Measurements from ENCODE around the gene TPM2. TPM values are rescaled to one million over a fixed set of nuclear protein-coding genes. Genes with fewer than 3 reads are reported as not detected.
A peak's percentile ranks its signal among the peaks of the same experiment; 100 is the strongest.

The TPM2 gene
- total RNA-seq (2014; rRNA removed; shearing (Covaris generic)): 793 and 977 TPM in 2 replicates

DNA sequence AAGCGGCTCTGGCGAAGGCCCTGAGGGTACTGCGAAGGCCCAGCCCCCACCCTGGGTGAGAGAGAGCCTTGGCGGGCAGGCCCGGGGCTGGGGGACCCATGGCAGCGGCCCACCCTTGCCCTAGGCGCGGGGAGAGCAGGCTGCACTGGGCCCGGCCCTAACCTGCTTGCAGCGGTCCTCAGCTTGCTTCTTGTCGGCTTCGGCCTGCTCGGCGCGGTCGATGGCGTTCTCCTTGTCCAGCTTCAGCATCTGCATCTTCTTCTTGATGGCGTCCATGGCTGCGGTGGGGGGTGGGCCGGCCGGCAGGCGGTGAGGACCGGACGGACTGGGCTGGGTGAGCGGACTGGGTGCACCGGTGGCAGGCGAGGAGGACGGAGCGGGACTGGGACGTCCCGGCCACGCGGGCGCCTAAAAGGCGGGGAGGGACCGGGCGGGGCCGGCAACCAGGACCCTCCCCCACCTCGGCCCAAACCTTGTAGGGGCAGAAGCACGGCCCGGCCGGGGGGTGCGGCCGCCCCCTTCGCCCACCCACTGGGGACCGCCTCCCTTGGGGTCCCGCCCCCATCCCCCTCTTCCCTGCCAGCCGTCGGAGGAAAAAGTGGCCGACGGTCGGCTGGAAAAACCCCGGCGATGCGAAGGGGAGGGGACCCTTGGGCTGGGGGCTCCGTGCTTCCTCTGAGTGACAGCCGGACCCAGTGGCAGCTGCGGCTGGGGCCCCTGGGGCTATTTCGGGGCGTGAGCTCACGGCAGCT lies at the start of gene TPM2:
Gene TPM2 (minus strand): TSS at position 384 of the 752 bp plus-strand sequence. CDS start 108 bp downstream, at position 276.
- DNase-seq (ENCODE audit: low read depth): peak; percentile 92

DNA sequence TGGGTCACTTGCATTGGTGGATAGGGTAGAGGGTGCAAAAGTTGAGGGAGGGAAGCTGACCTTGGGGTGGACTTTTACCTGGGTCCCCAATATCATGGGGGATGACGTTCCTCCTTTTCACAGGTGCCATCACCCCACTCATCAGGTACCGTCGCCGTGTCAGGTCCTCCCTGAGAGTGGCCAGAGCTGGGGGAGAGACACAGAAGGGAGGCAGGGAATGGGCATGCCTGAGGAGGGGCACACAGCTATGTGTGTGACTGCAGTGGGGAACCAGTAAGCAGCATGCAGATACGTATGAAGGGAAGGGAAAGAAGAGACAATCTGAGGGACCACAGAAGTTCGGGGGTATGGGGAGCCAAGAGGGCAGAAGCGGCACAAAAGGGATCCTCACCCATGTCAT lies 49.2 kb upstream of the TPM2 start:
- no peak for DNase-seq (ENCODE audit: low read depth)

- no peak for DNase-seq (ENCODE audit: low read depth)
These were observed 48.5 kb upstream of the TPM2 start for GRCh38 chr9:35738186-35738585.

- DNase-seq (ENCODE audit: low read depth): no peak
These were observed 47.4 kb upstream of the TPM2 start for GRCh38 chr9:35737143-35737542.

DNA sequence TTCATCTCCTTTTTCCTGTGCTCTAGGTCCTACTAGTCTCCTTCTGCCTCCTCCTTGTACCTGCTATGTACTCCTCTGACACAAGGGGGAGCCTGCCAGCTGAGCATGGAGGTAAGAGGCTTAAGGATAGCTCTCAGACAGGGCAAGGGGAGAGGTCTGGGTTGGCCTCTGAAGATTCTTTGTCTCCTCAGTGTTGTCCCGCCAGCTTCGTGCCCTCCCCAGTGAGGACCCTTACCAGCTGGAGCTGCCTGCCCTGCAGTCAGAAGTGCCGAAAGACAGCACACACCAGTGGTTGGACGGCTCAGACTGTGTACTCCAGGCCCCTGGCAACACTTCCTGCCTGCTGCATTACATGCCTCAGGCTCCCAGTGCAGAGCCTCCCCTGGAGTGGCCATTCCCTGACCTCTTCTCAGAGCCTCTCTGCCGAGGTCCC lies 46.5 kb upstream of the TPM2 start:
- peak; percentile 77 for DNase-seq (ENCODE audit: low read depth)

DNA sequence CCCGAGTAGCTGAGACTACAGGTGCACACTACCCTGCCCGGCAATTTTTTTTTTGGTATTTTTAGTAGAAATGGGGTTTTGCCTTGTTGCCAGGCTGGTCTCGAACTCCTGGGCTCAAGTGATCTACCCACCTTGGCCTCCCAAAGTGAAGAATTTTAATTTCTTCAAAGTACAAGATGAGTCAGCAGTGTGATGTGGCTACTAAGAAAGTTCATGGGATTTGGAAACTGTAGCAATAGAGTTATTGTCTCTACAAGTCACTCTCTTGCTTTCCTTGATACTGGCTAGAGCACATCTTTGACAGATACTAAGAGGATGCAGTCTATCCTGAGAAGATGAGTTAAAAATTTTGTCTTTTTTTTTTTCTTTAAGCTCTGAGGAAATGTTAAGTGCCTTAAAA lies 44.4 kb upstream of the TPM2 start:
- DNase-seq (ENCODE audit: low read depth): no peak

- peak; percentile 66 for DNase-seq (ENCODE audit: low read depth)
These were observed 43.2 kb upstream of the TPM2 start for GRCh38 chr9:35732800-35733541.

- peak; percentile 99 for DNase-seq (ENCODE audit: low read depth)
These were observed 42.6 kb upstream of the TPM2 start, which contains the start of the genes CREB3 and TLN1 for GRCh38 chr9:35732185-35732799. CREB3 (plus strand) TSS chr9:35732666; CDS start chr9:35732773, 107 bp downstream. TLN1 (minus strand) TSS chr9:35732195; CDS start chr9:35725694, 6,501 bp downstream.

DNA sequence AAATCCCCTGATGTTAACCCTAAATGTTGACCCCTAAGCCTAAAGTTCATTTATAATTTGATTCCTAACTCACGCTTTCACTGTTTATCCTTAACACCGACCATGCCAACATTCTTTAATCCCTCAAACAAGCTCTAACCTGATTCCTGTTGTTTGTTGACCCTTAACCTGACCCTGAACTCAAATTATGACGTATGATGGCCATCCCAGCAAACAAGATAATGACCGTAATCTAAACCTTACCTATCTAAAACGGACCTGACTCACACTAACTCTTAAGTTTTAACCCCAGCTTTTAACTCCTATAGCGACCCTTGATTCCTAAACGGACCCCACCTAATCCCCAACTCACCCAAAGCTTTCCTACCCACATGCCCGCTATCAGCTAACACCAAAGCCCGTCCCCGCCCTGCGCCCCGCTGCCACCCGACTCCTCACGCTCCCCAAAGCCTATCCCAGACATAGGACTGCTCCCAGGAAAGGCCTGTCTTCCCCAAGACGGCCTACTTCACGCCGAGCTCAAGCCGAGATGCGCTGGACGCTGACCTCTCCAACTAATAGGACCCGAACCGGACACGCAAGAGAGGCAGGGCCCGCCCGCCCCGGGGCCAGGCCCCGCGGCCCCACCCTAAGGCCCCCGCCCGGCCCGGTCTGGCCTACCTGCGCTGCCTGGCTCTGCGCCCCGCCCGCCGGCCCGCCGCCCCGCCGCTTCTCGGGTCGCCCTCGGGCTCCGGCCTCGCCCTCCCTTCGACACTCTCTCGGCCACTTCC lies 41.9 kb upstream of the TPM2 start:
- peak; percentile 56 for DNase-seq (ENCODE audit: low read depth)

GRCh38 chr9:35730486-35730854 lies 40.7 kb upstream of the TPM2 start:
- DNase-seq (ENCODE audit: low read depth): no peak

DNA sequence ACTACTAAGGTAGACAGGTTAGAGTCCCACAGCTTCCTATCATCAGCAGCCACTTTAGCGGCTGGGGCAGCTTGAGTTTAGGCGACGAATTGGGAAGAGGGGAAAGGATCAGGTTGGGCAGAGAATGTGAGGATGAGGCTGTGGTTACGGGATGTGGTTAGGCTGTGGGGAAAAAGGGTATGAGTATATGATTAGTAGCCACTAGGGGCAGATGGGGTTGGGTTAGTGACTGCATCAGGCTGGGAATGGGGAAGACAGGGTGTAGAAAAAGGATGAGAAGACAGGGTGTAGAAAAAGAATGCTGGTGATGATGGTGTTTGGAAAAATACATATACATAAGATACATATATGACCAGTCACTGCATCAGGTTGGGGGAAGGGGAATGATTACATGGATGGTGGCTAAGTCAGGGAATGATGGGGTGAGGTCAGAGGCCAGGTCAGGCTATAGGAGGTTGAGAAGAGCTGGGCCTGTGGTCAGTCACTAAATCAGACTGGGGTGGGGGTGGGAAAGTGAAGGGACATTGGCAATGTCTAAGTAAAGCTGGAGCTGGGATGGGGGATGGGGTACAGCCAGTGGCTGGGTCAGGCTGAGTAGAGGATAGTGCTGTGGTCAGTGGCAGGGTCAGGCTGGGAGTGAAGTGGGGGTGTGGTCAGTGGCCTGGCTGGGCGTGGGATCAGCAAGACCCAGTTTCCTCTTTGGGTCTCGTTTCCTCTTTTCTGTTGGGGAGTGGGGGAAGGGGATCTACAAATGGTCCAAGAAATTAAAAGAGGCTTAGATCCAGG lies 40.2 kb upstream of the TPM2 start:
- DNase-seq (ENCODE audit: low read depth): peak; percentile 91

DNA sequence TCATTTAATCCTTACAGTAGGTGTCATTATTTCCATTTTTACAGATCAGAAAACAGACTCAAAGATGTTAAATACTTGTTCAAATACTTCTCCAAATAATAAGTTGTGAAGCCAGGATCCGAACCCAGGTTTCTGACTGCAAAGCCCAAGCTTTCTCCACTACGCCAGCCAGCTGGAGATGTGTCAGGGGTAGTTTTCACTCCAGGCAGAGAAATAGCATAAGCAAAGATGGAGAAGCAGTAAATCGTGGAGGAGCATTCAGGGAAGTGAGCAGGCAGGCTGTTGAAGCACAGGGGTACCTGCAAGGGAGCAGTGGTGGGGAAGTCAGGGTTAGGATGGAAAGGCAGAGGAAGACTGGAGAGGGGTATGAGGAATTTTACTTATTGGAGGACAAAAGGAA lies 39.4 kb upstream of the TPM2 start:
- no peak for DNase-seq (ENCODE audit: low read depth)

DNA sequence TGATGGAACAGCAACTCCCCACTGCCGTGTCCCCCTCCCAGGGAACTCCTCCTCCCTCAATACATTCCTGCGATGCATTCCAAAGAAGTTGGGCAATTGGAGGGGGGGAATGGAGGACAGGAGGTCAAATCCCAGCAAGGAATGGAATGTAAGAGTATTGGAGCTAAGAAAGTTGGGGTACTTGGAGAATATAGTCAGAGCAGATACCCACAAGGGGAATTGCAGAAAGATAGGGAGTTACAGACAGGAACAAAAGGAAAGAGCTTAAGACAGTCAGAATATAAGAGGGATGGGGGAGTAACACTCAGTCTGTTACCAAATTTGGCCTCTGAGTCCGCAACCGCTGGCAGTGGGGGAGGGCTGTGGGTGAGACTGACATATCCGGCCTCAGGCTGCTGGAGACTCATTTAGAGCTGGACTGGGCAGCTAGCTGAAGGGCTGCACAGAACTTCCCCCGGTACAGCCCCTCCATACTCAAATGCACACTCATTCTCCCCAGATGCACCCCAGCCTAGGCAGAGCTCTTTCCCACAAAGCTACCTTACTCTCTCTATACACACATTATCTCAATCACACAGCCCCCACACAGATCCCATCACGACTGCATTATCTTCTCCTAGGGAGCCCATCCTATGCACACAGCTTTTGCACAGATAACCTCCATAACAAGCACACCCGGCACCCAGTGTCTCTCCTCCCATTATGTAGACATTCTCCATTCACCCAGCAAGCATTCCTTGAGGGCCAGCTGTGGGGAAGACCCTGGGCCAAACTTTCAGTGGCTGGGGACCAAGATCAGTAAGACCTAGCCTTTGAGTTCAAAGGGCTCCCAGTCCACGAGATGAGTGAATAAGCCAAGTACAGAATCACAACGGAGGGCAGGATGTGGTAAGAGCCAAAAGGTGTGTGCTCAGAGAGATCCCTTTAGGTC lies 38.6 kb upstream of the TPM2 start:
- DNase-seq (ENCODE audit: low read depth): peak; percentile 91

DNA sequence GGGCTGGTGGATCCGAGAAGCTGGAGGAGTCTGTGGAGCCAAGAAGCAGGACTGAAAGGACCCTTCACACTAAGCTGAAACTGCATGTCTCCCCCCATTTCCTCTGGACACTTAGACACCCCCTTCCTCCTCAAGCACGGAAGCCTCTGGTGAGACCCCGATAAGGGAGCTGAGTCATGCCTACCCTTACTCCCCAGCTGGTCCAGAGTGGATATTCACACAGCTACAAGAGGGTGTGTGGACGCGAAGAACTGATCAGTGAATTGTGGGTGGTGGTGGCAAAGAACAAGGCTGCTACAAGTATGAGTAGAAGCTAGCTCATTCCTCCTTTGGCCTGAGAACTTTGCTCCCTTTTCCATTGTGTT lies 37.9 kb upstream of the TPM2 start:
- no peak for DNase-seq (ENCODE audit: low read depth)

GRCh38 chr9:35726931-35727330 lies 37.2 kb upstream of the TPM2 start:
- peak; percentile 53 for DNase-seq (ENCODE audit: low read depth)

DNA sequence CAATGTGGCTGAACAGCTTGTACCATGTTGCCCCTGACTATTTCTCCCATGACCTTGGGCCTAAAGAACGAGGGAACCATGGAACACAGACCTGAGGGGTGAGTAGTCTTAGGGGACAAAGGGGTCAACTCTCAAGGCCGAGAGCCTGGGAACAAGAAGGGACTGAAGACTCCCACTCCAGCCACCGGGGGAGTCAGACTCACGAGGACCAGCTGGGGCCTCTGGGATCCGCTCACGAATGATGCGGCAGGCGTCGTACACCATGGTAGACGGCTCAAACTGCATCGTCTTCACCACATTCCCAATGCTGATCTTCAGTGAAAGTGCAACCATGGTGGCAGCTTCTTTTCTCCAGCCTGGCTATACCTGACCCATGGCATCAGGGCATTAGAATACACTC lies 35.6 kb upstream of the TPM2 start:
- no peak for DNase-seq (ENCODE audit: low read depth)

DNA sequence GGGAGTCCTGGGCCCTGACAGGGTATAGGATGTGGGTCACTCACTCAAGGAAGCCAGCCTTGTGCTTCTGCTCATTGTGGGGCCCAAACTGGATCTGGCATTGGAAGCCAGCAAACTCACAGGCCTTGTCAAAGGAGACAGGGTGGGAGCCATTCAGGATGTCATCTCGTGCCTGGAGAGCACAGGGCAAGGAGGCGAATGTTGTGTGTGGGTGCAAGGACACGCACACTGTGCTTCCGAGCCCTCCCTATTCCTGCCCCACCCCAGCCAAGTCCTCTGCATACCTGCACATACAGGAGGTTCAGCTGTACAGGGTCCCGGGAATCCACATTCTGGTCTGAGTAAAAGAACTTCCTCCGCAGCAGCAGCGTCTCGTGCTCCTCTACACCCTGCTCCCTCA lies 34.2 kb upstream of the TPM2 start:
- no peak for DNase-seq (ENCODE audit: low read depth)

DNA sequence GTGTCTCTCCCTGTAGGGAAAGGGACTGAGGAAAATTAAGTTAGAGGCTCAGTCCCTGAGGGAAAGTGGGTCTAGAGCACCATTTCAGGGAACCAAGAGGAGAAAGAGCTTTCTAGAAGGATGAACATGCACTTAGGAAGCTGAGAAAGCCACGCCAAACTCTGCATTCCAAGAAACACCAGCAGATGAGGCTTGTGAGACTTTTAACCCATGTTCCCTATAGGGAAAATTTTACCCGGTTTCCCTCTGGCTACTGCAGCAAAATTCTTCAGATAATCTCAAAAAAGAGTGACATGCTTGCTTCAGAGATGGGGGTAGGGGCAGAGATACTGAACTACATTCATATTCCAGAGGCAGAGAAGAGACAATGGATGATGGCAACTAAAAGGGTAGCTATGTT lies 33.7 kb upstream of the TPM2 start:
- no peak for DNase-seq (ENCODE audit: low read depth)

DNA sequence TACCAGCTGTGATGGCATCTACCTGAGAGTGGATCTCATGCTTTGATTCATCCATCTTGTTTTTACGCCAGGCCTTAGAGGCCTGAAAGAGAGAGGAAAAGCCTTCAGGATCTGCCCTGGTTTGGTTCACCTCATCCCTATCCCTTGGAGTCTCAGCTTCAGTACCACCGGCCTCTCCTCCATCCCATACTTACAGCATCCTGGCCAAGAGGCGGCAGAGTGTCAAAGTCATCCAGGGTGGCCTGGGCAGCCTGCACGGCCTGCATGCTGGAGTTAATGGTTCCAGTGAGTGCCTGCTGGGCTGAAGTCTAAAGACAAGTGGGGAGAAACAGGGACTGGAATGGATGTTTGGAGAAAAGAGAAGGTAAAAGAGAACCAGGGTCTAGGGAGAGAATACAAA lies 29.8 kb upstream of the TPM2 start:
- no peak for DNase-seq (ENCODE audit: low read depth)
